ENCODE data around the gene DIAPH3.

GRCh38 chr13:59962343-59962742 lies 201.4 kb downstream of the DIAPH3 start:
- TF ChIP-seq POLR2A (IDR thresholded peaks at IDR 0.05) = no peak
- no peak for TF ChIP-seq CTCF (IDR thresholded peaks at IDR 0.05)
- TF ChIP-seq EP300 (IDR thresholded peaks at IDR 0.05) = no peak
